Right hindlimb (tissue), 1 donor: ENCODE results near the gene ALAS1.
A peak's percentile ranks its signal among the peaks of the same experiment; 100 is the strongest.
"Not testable (repeated sequence)": the region's sequence is repeated elsewhere in the genome, so short reads cannot be mapped to it uniquely, and the experiment has no call there.

Source experiments
- DNase-seq: peaks from one replicate; pipeline ENCODE4 v3.0.0-alpha.2; 2018

Gene ALAS1

DNA sequence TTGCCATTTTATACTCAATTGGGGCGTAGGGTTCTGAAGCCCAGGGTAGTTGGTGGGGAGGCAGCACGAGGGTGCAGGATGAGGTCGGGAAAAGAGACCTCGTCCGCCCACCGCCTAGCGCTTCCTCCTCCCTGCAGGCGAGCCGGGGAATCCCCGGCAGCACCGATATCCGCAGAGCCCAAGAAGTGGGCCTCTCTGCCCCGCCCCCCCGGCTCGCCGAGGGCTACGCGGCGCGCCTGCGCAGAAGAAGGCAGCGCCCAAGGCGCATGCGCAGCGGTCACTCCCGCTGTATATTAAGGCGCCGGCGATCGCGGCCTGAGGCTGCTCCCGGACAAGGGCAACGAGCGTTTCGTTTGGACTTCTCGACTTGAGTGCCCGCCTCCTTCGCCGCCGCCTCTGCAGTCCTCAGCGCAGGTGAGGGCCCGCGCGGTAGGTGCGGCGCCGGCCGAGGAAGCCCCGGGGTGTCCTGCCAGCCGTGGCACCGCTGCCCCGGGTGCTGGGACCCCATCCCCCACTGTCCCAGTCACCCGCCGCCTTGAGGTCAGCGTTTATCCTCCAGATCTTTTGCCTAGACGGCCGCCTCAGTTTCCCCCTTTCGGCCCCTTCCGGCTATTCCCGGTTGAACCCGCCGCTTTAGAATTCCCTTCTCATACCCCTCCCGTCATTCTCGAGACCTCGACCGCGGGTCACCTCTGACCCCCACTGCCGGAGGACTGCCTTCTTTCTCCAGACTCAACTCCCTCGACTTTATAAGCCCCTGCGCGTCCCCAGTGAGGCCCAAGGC is at the start of gene ALAS1:
Gene ALAS1, plus strand, starts transcription at position 319 of the 784 bp plus-strand sequence. CDS start 1,082 bp downstream, outside the sequence.
- peak; percentile 95 for DNase-seq

DNA sequence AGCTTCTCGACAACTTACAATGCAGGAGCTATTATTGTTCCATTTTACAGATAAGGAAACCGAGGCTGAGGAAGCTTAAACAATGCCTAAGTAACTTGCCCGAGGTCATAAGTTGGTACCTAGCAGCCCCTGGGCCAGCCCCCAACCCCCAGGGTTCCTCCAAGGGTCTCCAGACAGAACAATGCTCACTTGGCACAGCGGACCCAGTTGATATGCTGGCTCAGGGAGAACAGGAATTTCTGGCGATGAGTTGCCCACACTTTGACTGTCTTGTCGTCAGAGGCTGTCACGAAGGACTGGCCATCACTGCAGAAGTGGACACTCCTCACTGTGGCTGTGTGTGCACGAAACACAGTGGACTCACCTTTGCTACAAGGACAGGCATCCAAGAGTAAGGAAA is 48.9 kb upstream of the ALAS1 start:
- DNase-seq, result no peak

DNA sequence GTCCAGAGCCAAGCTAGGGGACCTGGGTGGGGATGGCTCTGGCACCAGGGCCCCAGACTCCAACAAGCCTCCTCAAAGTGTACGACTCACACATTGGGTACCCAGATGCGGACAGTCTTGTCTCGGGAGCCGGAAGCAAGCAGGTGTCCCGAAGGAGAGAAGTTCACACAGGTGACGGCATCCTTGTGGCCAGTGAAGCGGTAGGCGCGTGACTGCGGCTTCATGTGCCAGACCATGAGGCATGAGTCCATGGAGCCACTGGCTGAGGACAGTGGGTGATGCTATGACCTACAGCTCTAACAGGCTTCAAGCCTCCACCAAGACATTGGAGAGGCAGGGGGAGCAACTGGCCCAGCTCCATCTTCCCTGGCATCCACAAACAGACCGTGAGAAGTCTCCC is 48.2 kb upstream of the ALAS1 start:
- DNase-seq, result no peak

DNA sequence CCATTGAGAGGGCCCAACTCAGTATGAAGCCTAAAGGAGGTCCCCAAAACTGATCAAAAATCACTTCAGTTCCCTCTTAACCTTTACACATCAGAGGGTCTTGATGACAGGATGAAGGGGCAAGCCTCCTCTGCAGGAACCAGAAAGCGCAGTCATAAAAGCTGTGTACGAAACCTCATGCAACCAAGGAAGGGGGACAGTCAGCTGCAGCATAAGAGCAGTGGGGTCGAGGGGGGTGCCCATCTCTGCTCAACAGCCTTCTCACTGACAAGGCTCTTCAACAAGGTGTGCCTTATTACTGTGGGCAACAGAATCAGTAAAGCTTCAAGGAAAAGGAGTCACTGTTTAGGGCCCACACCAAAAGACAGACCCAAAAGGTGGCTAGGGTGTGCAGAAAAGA is 47.6 kb upstream of the ALAS1 start:
- no peak for DNase-seq

DNA sequence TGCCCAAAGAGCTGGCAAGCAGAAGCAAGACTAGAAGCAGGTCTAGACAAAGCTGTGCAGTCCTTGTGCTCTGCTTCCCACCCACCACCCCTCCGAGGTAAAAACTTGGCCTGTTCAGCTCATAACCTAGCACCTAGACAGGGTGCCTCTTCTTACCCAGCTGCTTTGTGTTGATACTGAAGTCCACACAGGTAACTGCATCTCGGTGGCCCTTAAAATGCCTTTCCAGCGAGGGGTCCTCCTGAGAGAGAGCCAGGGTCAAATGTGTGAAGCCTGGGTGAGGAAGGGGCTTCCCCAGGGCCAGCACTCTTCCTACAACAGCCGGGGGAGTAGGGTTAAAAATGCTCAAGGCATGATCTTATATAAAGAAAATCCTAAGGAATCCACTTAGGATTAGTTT is 47.1 kb upstream of the ALAS1 start:
- no peak for DNase-seq

DNA sequence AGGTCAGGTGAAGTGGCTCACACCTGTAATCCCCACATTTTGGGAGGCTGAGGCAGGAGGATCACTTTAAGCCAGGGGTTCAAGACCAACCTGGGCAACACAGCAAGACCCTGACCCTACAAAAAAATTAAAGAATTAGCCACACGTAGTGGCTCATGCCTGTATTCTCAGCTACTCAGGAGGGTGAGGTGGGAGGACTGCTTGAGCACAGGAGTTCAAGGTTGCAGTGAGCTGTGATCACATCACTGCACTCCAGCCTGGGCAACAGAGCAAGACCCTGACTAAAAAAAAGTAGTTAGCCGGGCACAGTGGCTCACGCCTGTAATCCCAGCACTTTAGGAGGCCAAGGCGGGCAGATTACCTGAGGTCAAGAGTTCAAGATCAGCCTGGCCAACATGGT is 46.0 kb upstream of the ALAS1 start:
- DNase-seq, result not testable (repeated sequence)

DNA sequence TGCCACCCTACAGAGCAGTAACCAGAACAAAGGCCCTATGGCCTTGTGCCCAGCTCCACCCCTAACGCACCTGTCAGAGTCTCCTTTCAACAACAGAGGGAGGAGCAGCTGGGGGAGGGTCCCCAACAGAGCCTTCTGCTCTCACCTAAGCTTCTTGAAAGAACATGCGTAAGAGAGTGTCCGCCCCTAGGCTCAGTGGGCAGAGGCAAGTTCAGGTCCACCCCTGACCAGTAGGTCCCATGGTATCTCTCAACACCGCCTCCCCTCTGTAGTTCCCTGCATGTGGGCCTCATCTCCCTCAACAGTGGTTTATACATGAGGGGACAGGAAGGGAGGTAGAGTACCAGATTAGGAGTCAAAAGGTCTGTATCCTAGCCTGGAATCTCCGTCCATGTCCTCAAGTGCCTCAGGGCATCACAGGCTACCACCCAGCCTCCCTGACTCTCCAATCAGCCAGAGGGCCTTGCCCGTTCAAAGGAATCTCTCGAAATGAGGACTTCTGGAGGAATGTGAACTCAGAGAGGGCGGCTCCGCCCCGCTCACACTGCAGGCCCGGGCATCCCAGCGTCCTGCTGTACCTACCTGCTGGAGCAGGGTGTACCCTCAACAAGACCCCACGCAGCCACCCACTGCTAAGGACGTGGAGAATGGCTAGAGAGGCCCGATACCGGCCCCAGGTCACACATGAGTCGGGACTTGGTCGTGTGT is 44.4 kb upstream of the ALAS1 start:
- no peak for DNase-seq

DNA sequence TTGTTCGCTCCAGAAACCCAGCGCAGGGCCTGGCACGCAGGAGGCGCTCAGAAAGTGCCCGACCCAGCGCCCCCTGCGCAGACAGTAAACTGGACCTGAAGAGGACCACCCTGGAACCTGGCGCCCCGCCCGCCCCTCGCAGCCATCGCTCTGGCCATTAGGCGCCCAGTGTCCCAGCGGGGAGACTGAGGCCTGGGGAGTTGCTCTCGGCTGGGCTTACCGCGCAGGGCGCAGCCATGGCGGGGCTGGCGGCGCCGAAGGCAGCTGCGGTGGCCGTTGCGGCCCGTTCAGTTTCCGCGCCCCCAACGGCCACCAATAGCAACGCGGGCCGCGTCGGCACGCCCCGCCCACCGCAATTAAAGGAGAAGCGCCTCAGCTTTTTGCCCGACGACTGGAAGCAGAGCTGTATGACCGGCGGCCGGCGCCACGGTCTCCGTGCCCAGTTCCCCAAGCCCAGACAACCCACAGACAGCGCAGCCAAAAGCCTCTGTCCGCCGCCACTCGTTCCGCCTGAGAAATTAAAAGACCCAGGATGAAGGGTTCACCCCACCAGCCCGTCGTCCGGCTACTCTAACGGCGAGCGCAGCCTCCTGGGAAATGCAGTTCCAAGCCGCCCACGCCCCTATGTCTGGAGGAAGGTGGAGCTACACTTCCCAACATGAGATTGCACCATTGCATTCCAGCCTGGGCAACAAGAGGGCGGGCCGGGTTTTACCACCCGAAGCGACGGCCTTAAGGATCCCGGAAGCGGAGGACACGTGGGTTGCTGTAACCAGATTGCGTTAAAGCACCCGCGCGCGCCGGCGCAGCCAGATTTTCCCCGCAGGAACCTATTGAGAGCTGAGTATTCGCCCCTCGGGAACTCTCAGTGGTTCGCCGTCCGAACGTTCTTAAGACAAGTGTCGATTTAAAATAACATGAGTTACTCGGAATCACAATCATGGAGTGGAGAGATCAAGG is 43.5 kb upstream of the ALAS1 start, which contains the start of gene POC1A:
Gene POC1A, minus strand, starts transcription at position 289 of the 960 bp plus-strand sequence. Its CDS starts 51 bp downstream, at position 238.
- peak; percentile 96 for DNase-seq

DNA sequence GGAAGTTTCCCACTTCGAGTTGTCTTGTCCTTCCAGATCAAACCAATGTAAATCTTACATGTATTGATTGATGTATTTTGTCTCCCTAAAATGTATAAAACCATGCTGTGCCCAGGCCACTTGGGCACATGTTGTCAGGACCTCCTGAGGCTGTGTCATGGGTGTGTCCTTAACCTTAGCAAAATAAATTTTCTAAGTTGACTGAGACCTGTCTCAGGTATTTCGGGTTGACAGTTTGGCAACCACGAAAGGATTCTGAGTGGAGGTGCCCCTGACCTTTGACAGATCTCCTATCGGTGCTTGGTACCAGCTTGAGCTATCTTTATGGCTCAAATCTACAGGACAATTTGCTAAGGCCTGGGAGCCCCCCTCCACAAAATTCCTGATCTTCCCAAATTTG is 42.0 kb upstream of the ALAS1 start:
- no peak for DNase-seq

DNA sequence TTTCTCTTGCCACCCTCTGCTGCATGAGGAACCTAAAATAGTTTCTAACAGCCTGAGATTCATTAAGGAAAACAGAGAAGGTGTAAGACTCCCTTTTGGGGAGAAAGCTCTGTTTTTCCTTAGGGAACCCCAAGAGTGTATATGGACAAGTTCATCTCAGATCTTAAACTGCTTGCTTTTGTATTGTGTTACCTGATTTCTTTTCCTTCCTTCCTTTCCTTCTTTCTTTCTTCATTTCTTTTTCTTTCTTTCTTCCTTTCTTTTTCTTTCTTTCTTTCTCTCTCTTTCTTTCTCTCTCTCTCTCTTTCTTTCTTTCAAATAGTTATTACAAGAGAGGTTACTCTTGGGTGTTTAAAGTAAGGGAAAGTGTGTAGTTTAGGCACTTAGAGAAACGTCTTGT is 38.5 kb upstream of the ALAS1 start:
- DNase-seq, result no peak

DNA sequence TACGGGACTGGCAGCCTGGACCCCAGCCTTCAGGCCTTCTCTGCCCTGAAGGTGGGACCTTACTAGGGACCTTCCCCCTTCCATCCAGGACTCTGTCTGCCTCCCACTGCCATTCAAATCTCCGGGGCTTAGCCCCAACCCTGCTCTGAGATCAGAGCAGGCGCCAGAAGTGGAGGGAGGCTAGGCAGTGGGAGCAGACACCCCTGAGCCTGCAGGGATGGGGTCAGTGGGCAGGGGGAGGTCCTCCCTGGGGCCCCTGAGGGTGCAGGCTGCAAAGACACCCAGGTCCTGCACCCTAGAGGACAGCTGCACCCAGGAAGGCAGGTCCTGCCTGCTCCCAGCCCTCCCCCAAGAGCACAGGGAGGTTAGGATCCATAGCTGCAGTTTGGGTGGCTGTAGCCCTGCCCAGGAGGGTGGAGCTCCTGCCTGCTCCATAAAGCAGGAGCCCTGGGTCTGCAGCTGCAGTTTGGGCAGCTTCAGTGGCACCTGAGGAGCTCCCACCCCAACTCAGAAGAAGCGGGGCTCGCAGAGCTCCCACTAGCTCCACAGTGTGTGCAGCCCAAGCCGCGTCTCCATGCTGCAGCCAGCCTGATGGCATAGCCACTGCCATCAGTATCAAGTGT is 35.6 kb upstream of the ALAS1 start:
- no peak for DNase-seq

DNA sequence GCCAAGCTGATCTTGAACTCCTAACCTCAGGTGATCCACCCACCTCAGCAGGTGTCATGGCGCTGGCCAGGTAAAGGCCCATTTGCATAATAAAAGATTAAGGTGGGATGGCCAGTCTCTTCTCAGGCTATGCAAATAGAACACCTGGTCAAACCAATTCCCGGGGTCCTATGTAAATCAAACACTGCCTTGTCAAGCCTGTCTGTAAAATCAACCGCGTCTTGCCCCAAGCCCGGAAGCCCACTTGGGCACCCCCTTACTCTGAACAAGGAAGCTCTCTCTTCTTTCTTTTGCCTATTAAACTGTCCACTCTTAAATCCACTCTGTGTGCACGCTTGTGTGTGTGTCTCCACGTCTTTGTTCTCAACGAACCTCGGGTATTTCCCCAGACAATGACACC is 30.7 kb upstream of the ALAS1 start:
- DNase-seq, result no peak

DNA sequence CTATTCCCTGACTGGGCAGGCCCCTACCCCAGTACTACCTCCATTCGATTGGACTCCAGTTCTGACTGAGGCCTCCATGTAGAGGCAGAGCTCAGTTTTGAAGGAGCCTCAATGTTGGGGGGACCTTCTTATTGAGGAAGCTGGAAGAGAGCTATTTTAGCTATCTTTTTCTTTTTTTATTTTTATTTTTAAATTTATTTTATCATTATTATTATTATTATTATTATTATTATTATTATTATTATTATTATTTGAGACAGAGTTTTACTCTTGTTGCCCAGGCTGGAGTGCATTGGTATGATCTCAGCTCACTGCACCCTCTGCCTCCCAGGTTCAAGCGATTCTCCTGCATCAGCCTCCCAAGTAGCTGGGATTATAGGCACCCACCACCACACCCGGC is 27.7 kb upstream of the ALAS1 start:
- DNase-seq, result not testable (repeated sequence)

DNA sequence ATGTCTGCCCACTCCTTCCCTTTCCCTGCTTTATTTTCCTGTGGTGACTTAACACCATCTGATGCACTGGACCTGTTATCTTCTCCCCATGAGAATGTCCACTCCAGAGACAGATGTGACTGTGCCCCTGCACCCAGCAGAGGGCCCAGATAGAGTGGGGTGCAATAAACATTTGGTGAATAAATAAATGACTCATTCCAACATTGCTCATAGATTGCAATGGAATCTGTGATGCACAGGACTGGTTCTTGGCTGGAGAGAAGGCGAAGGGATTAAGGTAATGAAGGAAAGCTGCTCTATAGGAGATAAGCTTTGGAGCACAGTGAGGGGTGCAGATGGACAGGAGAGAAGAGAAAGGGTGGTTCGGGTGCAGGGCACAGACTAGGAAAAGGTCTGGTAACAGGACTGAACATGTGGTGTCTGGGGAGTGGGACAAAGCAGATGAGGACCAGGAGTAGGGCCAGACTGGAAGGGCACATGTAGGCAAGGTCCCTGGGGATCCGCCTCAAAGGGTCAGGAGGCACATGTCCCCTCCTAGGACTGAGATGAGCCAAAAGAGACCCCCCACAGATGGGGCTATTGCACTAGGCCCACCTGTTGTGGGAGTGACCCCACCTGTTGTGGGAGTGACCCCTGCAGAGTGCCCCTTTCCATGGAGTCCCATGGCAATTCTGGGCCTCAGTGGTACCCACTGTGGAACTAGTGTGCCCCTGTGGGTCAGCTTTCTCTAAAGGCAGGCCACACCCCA is 26.3 kb upstream of the ALAS1 start:
- DNase-seq, result no peak

DNA sequence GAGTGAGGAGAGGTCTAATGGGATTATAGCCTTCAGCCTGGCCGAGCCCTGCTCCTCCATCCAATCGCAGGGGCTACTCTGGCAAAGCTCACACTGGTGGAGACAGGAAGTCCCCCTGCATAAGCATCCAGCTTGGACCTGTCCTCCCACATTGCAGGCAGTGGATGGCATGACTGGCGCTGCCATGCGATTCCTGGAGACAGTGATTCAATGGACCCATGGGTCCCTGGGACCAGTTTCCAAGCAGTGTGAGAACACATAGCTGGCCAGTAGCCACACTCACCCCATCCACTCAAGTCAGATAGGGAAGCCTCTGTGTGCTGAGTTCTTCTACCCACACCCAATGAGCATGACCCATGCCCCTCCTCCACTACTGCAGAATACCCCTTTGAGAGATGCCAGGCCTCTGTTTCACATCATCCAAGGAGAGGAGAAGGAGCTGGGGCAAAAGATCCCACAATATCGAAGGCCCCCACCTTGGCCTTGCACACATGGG is 25.6 kb upstream of the ALAS1 start:
- DNase-seq, result no peak

DNA sequence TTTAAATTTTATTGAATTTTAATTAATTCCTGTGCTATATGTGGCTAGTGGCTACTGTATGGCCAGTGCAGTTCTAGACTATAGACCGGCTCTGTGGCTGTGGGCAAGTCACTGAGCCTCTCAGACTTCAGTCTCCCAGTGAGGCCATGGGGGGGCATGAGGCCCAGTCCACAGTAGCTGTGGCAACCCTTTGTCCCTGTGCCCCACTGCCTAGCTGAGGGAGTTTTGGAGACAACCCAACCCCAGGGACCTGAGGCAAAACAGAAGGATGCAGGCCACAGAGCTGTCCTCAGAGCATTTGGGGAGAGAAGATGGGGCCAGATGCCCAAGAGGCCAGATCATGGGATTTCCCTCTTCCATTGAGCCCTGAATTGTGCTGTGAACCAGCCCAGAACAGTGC is 24.9 kb upstream of the ALAS1 start:
- DNase-seq, result no peak

DNA sequence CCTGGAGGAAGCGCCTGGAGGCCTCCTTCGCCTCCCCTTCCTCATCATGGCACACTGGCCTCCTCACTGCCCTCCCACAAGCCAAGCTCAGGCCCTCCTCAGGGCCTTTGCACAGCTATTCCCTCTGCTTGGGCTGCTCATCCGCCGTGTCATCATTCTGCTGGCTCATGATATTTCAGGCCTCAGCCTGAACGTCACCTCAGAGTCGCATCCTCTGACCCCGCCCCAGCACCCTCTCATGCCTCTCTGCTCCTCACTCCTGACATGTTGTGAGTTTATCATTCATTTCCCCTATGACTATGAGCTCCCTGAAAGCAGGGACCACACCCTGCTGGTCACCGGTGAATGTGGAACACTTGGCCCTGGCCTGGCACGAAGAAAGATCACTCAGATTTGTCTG is 23.1 kb upstream of the ALAS1 start:
- DNase-seq, result no peak

DNA sequence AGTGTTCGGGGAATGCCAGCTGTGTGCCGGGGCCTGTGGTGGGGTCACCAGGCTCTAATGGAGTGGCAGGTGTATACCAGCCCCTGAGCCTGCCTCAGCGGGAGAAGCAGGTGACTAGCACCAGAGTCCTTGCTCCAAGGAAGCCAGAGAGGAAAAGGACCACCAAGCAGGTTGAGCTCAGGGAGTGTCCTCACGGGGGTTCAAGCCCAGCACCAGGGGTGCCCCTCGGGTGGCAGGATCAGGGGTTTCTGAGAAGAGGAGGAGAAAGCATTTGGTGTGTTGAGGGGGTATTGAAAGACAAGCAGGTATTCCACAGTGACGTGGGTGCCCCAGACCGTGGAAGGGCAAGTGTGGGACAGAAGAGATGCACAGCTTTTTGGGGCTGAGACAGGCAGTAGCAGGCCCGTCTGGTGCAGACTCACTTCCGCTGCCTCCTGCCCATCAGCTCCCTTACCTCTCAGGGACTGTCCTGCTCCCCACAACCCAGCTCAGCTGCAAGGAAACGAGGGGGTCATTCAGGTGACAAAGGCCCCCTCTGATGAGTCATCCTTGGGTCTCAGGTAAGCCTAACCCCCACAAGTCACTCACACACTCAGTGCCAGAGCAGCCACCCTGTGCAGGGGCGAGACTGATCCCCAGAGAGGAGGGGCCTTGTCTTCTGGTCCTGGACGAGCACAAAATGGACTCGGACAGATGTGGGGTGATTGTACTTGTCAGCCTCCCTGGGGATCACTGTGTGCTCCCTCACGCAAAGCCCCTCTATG is 22.4 kb upstream of the ALAS1 start:
- DNase-seq, result no peak

DNA sequence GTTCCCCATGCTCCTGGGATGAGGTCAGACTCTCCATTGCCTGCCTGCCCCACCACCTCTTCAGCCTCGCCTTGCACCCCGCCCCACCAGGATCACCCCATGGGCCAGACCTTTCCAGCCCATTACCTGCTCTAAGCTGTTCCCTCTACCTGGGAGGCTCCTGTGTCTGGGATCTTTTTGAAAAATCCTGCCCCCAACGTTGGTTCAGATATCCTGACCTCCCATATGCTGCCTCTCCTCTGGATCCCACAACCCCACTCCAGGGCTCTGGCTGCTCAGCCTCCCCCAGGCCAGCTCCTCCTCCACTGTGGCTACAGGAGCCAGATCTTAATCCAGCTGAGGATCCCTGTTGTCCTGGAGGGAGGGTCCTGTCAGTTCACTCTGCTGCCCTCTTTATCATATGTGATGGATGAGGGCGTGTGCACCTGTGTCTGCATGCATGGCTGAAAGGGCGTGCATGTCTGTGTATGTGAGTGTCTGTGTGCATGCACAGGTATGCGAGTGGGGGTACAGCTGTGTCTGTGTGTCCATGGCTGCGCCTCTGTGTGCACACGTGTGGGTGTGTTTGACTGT is 21.7 kb upstream of the ALAS1 start:
- DNase-seq, result no peak

DNA sequence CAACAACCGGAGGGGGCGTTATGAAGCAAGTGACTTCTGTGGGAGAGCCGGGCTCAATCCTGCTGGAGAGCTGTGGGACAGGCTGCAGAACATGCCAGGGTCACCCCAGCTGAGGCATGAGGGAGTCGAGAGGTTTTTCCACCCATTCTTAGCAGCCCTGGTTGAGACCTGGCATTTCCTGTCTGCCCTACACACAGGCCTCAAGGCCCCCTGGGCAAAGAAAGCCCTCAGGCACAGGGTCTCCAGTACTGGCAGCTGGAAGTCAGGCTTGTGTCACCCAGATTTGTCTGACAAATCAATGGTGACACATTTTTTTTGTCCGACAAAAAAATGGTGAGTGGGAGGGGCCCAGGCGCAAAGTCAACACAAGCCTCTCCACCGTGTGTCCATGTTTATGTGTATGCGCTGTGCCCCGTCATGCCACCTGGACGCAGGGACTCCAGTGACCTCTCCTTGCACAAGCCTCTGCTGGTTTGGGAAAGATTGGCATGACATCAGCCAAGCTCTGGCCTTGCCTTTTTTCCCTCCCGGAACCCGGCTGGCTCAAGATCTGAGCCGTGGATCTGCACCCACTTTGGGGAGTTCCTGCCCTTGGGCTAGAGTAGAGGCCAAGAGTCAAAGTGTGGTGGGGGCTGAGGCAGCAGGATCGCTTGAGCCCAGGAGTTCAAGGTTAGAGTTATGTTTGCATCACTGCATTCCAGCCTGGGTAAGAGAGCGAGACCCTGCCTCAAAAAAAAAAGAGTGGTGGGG is 20.8 kb upstream of the ALAS1 start:
- DNase-seq, result no peak
